H1 (cell line): ENCODE measurements around the gene STAT2. TPM values are rescaled to one million over a fixed set of nuclear protein-coding genes. Genes with fewer than 3 reads are reported as not detected.
"Not testable (repeated sequence)": the region's sequence is repeated elsewhere in the genome, so short reads cannot be mapped to it uniquely, and the experiment has no call there.

Experiments used
- CTCF ChIA-PET: fragments of 300-600 bp; sonication (Branson Sonifier 250); formaldehyde crosslinking; loops from one replicate; lab custom pipeline; 2021; ENCODE audit not compliant: partially characterized antibody; lab: Charles Lee
- POLR2A ChIA-PET: fragments of 300-600 bp; sonication (Branson Sonifier 250); formaldehyde crosslinking; loops from one replicate; lab custom pipeline; 2021; ENCODE audit warnings: inconsistent platforms; ENCODE audit not compliant: partially characterized antibody; lab: Charles Lee
- DNase-seq, 2 experiments: peaks; one replicate each; pipeline versions ENCODE4 v3.0.0 to v3.0.0-alpha.2; 2010 to 2022; ENCODE audit warnings: low spot score in 2 of 2, low read depth in 1 of 2, mixed read lengths in 1 of 2
- FAIRE-seq: peaks from 2 replicates; lab custom pipeline; 2011; peaks lifted over from hg19 to GRCh38; lab: Jason Lieb, UNC
- H2AFZ ChIP-seq: 2 replicates; pipeline ENCODE4 v1.8.1; 2012; ENCODE audit warnings: low read length, inconsistent platforms
- H2AK5ac ChIP-seq: 2 replicates; pipeline ENCODE4 v1.6.1; 2013; ENCODE audit warnings: low read depth, low read length
- H2BK120ac ChIP-seq: replicated peaks from 2 replicates; pipeline ENCODE3; 2013; ENCODE audit warnings: low read depth, low read length, inconsistent platforms
- H2BK12ac ChIP-seq: 2 replicates; pipeline ENCODE4 v1.6.1; 2013; ENCODE audit warnings: low read depth, low read length
- H2BK15ac ChIP-seq: 2 replicates; pipeline ENCODE4 v1.6.1; 2013; ENCODE audit warnings: low read length
- H2BK20ac ChIP-seq: 2 replicates; pipeline ENCODE4 v1.6.1; 2013; ENCODE audit warnings: low read length
- H2BK5ac ChIP-seq: 2 replicates; pipeline ENCODE4 v1.6.1; 2013; ENCODE audit warnings: low read depth, low read length
- H3K14ac ChIP-seq: 2 replicates; pipeline ENCODE4 v1.6.1; 2013; ENCODE audit warnings: inconsistent platforms; ENCODE audit not compliant: insufficient read length
- H3K18ac ChIP-seq: 2 replicates; pipeline ENCODE4 v1.6.1; 2013; ENCODE audit warnings: low read length; ENCODE audit errors: extremely low read depth
- H3K23ac ChIP-seq: 2 replicates; pipeline ENCODE4 v1.6.1; 2013; ENCODE audit warnings: inconsistent platforms; ENCODE audit not compliant: insufficient read length
- H3K23me2 ChIP-seq: 2 replicates; pipeline ENCODE4 v1.6.1; 2013; ENCODE audit warnings: low read depth, low read length
- H3K27ac ChIP-seq: 2 replicates; pipeline ENCODE4 v1.6.1; 2011; ENCODE audit warnings: low read depth, low read length, inconsistent platforms
- H3K27me3 ChIP-seq, 4 experiments: replicated peaks in 1 of 4; 1 replicate in 1 of 4; 2 replicates in 3 of 4; pipeline versions ENCODE4 v1.6.1 to v1.8.1; 2011 to 2013; ENCODE audit warnings: low read length in 3 of 4, mild to moderate bottlenecking in 3 of 4, inconsistent platforms in 2 of 4, mixed read lengths in 2 of 4, moderate library complexity in 1 of 4; ENCODE audit not compliant: control insufficient read depth in 3 of 4, insufficient read depth in 3 of 4; ENCODE audit errors: extremely low read depth in 1 of 4
- H3K36me3 ChIP-seq, 4 experiments: 2 replicates each; pipeline versions ENCODE4 v1.6.1 to v1.8.1; 2011 to 2013; ENCODE audit warnings: mild to moderate bottlenecking in 4 of 4, low read length in 3 of 4, moderate library complexity in 2 of 4, control low read depth in 1 of 4, inconsistent platforms in 1 of 4; ENCODE audit not compliant: insufficient read depth in 4 of 4, control insufficient read depth in 2 of 4
- H3K4ac ChIP-seq: replicated peaks from 2 replicates; pipeline ENCODE3; 2013; ENCODE audit warnings: low read length, low read depth, mixed read lengths, inconsistent platforms; ENCODE audit not compliant: insufficient read length
- H3K4me1 ChIP-seq, 4 experiments: replicated peaks in 1 of 4; 1 replicate in 1 of 4; 2 replicates in 3 of 4; pipeline versions ENCODE4 v1.6.1 to v1.8.1; 2011 to 2013; ENCODE audit warnings: low read length in 3 of 4, inconsistent platforms in 2 of 4, mixed read lengths in 1 of 4; ENCODE audit not compliant: insufficient read depth in 4 of 4, control insufficient read depth in 3 of 4
- H3K4me2 ChIP-seq, 2 experiments: 2 replicates each; pipeline versions ENCODE4 v1.6.1 to v1.8.1; 2011 to 2013; ENCODE audit warnings: low read depth in 2 of 2, low read length in 2 of 2, control low read depth in 1 of 2, inconsistent platforms in 1 of 2, mild to moderate bottlenecking in 1 of 2; ENCODE audit not compliant: insufficient read depth in 1 of 2
- H3K4me3 ChIP-seq, 4 experiments: fragments of 200-600, 300-600 bp in 1 of 4; sonication (generic), shearing (Covaris generic), sonication (Bioruptor Twin) in 1 of 4; 2 replicates each; pipeline versions ENCODE4 v1.5.1 to v1.8.1; 2011 to 2016; ENCODE audit warnings: low read length in 4 of 4, low read depth in 3 of 4, control low read depth in 2 of 4, inconsistent platforms in 2 of 4, mild to moderate bottlenecking in 2 of 4, mixed read lengths in 1 of 4, moderate library complexity in 1 of 4; ENCODE audit not compliant: insufficient read depth in 2 of 4; ENCODE audit errors: extremely low read depth in 1 of 4
- H3K56ac ChIP-seq: replicated peaks from 2 replicates; pipeline ENCODE3; 2013; ENCODE audit warnings: low read depth, mild to moderate bottlenecking, mixed read lengths, low read length, inconsistent platforms; ENCODE audit not compliant: insufficient read length
- H3K79me1 ChIP-seq: 2 replicates; pipeline ENCODE4 v1.6.1; 2013; ENCODE audit warnings: low read depth, low read length, control low read depth
- H3K79me2 ChIP-seq, 2 experiments: 2 replicates each; pipeline versions ENCODE4 v1.6.1 to v1.8.1; 2012 to 2013; ENCODE audit warnings: low read length in 2 of 2, mild to moderate bottlenecking in 2 of 2, inconsistent platforms in 1 of 2; ENCODE audit not compliant: insufficient read depth in 2 of 2, control insufficient read depth in 1 of 2
- H3K9ac ChIP-seq, 4 experiments: replicated peaks in 1 of 4; 1 replicate in 1 of 4; 2 replicates in 3 of 4; pipeline versions ENCODE4 v1.6.1 to v1.8.1; 2011 to 2013; ENCODE audit warnings: low read depth in 3 of 4, low read length in 3 of 4, control low read depth in 2 of 4, mild to moderate bottlenecking in 2 of 4, moderate library complexity in 2 of 4, inconsistent platforms in 1 of 4; ENCODE audit errors: extremely low read depth in 1 of 4
- H3K9me3 ChIP-seq, 2 experiments: 2 replicates each; pipeline versions ENCODE4 v1.6.1 to v1.8.1; 2012 to 2013; ENCODE audit warnings: mild to moderate bottlenecking in 2 of 2, moderate library complexity in 2 of 2, control low read depth in 1 of 2, inconsistent platforms in 1 of 2, low read depth in 1 of 2, low read length in 1 of 2, mixed read lengths in 1 of 2; ENCODE audit not compliant: insufficient read depth in 2 of 2
- H4K20me1 ChIP-seq, 2 experiments: replicated peaks in 1 of 2; 2 replicates each; pipeline versions ENCODE3 to v1.8.1; 2011 to 2013; ENCODE audit warnings: inconsistent platforms in 2 of 2, low read length in 2 of 2, mild to moderate bottlenecking in 1 of 2; ENCODE audit not compliant: insufficient read depth in 2 of 2, control insufficient read depth in 1 of 2
- H4K5ac ChIP-seq: 2 replicates; pipeline ENCODE4 v1.6.1; 2013; ENCODE audit warnings: low read length, low read depth, mixed read lengths, inconsistent platforms; ENCODE audit not compliant: insufficient read length
- H4K8ac ChIP-seq: 2 replicates; pipeline ENCODE4 v1.8.0; 2013; ENCODE audit warnings: mild to moderate bottlenecking, moderate library complexity, low read length, inconsistent platforms; ENCODE audit not compliant: insufficient read depth; ENCODE audit errors: extremely low read depth
- H4K91ac ChIP-seq: replicated peaks from 2 replicates; pipeline ENCODE3; 2013; ENCODE audit warnings: low read length, mixed read lengths, inconsistent platforms; ENCODE audit not compliant: insufficient read length
- CEBPB ChIP-seq: IDR thresholded peaks from 2 replicates; pipeline ENCODE4 v1.6.1; 2012; ENCODE audit warnings: low read depth, low read length
- WGBS, 2 experiments: shearing (Covaris generic) in 1 of 2; methylation state at CpG; one replicate each; pipeline versions ENCODE4 v1.1.6 to v1.1.7; 2013 to 2015; ENCODE audit warnings: low lambda C conversion rate in 2 of 2, mixed read lengths in 2 of 2, inconsistent platforms in 1 of 2, low coverage in 1 of 2, missing lambda C conversion rate in 1 of 2; ENCODE audit not compliant: insufficient replicate concordance in 2 of 2, insufficient coverage in 1 of 2, insufficient read length in 1 of 2; ENCODE audit errors: extremely low coverage in 1 of 2, missing lambda C conversion rate in 1 of 2; 5-methylcytosine and 5-hydroxymethylcytosine counted together
- polyA plus RNA-seq, 7 experiments: library from polyadenylated mRNA; depleted of rRNA in 3 of 7; stranded (reverse) in 5 of 7; unstranded in 2 of 7; fragments of >200 nt in 5 of 7; fragments of 200-250 nt in 2 of 7; gene quantifications; 1 replicate in 5 of 7; 2 replicates in 1 of 7; 4 replicates in 1 of 7; pipeline versions ENCODE4 v1.2.1 to v1.2.3, GENCODE V29; 2011 to 2013; ENCODE audit warnings: missing spikeins in 2 of 7, mixed read lengths in 2 of 7
- total RNA-seq: library from RNA; stranded (reverse); fragmentation: NEBNext Ultra II Directional; extraction: Animal tissue kit (Norgen Biotek cat#: 25700); gene quantifications from 2 replicates; pipeline ENCODE4 v1.2.1, GENCODE V29; 2021

The STAT2 gene
- total and polyA plus RNA-seq, 2 of the 8 experiments (the other 6 are each of a cell fraction or from before 2014, with no cell fraction given) = 37.1 to 44.7 TPM

DNA sequence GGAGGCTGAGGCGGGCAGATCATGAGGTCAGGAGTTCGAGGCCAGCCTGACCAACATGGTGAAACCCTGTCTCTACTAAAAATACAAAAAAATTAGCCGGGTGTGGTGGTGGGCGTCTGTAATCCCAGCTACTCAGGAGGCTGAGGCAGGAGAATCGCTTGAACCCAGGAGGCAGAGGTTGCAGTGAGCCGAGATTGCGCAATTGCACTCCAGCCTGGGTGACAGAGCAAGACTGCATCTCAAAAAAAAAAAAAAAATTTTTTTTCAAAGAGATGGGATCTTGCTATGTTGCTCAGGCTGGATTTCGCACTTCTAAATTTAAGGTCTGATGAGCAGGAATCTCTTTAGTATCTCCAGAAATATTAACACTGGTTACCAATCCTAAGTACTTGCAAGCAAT, 38.3 kb downstream of the STAT2 start:
- not testable (repeated sequence) for DNase-seq, H2BK15ac ChIP-seq, H3K27me3 ChIP-seq, H3K9me3 ChIP-seq, H3K4me3 ChIP-seq, H4K5ac ChIP-seq, H4K8ac ChIP-seq, H2BK5ac ChIP-seq, H2BK12ac ChIP-seq, H3K79me2 ChIP-seq, FAIRE-seq, H3K23ac ChIP-seq, H2AFZ ChIP-seq, H3K4me2 ChIP-seq, H3K27ac ChIP-seq, H3K79me1 ChIP-seq, H3K23me2 ChIP-seq, H3K56ac ChIP-seq, H4K91ac ChIP-seq, H4K20me1 ChIP-seq, H3K4ac ChIP-seq, H3K9ac ChIP-seq, H3K4me1 ChIP-seq, H2BK120ac ChIP-seq, H2BK20ac ChIP-seq, H3K18ac ChIP-seq, H3K14ac ChIP-seq, H2AK5ac ChIP-seq
- peak; percentile 60; the same call in 1 of the 2 replicates for TF ChIP-seq CEBPB
- ChIA-PET POLR2A (interaction anchor here (0.6 to 2.1 kb wide), 8 partner anchors 11 to 364 kb away, joined by 3 to 8 read pairs (median 4); partner anchors contain the start of genes IL23A and PAN2), CTCF (interaction anchor here (0.7 to 2.1 kb wide), 3 partner anchors 25 to 336 kb away, joined by 3 to 8 read pairs (median 3); no protein-coding TSS in a partner anchor)
- H3K36me3 ChIP-seq = peaks cover 2 to 15% (median 6%) of the 10 kb centered on the region in 4 experiments; a peak in 6 of 8 replicates
- 91% methylated on average over 8 of the region's 8 CpGs; no CpG with 5 or more reads in 1 of the 2 experiments for WGBS, 2 experiments
